Ramos (cell line): ENCODE data around the gene CYP3A4.
"Not testable (repeated sequence)": the region's sequence is repeated elsewhere in the genome, so short reads cannot be mapped to it uniquely, and the experiment has no call there.

Source experiments
- in situ Hi-C: fragments of 300-500 bp; cut with MboI; formaldehyde crosslinking; loops from one replicate; pipeline ENCODE4 v1.14.3; 2022; ENCODE audit warnings: low sequenced_read_pairs; ENCODE audit not compliant: unreplicated experiment

Gene CYP3A4

GRCh38 chr7:99794585-99795502 lies 10.9 kb upstream of the CYP3A4 start:
- in situ Hi-C loops, result no loop called here

GRCh38 chr7:99793443-99793842 lies 9.5 kb upstream of the CYP3A4 start:
- in situ Hi-C loops, result no loop called here

GRCh38 chr7:99792967-99793366 lies 9.0 kb upstream of the CYP3A4 start:
- in situ Hi-C loops, result no loop called here

- in situ Hi-C loops, result no loop called here
Observed at GRCh38 chr7:99791667-99792369, 7.8 kb upstream of the CYP3A4 start.

- in situ Hi-C loops, result no loop called here
Observed at GRCh38 chr7:99791021-99791420, 7.0 kb upstream of the CYP3A4 start.

- in situ Hi-C loops, result no loop called here
Observed at GRCh38 chr7:99790407-99790806, 6.4 kb upstream of the CYP3A4 start.

GRCh38 chr7:99789441-99790070 lies 5.6 kb upstream of the CYP3A4 start:
- in situ Hi-C loops, result no loop called here

GRCh38 chr7:99788554-99788953 lies 4.6 kb upstream of the CYP3A4 start:
- in situ Hi-C loops, result no loop called here

GRCh38 chr7:99786726-99787335 lies 2.8 kb upstream of the CYP3A4 start:
- in situ Hi-C loops, result no loop called here

GRCh38 chr7:99785654-99786053 lies 1.7 kb upstream of the CYP3A4 start:
- in situ Hi-C loops, result not testable (repeated sequence)

- in situ Hi-C loops, result no loop called here
Observed at GRCh38 chr7:99782012-99782953, 1.7 kb downstream of the CYP3A4 start.

GRCh38 chr7:99780588-99780987 lies 3.4 kb downstream of the CYP3A4 start:
- in situ Hi-C loops, result no loop called here

GRCh38 chr7:99779949-99780348 lies 4.0 kb downstream of the CYP3A4 start:
- in situ Hi-C loops, result no loop called here

GRCh38 chr7:99778880-99779279 lies 5.1 kb downstream of the CYP3A4 start:
- in situ Hi-C loops, result no loop called here

- in situ Hi-C loops, result not testable (repeated sequence)
Observed at GRCh38 chr7:99773395-99773794, 10.6 kb downstream of the CYP3A4 start.

GRCh38 chr7:99772565-99772964 lies 11.4 kb downstream of the CYP3A4 start:
- in situ Hi-C loops, result no loop called here

GRCh38 chr7:99769494-99769893 lies 14.5 kb downstream of the CYP3A4 start:
- in situ Hi-C loops, result not testable (repeated sequence)

GRCh38 chr7:99768471-99768870 lies 15.5 kb downstream of the CYP3A4 start:
- in situ Hi-C loops, result no loop called here

- in situ Hi-C loops, result no loop called here
Observed at GRCh38 chr7:99767662-99768061, 16.3 kb downstream of the CYP3A4 start.
